Amygdala (tissue), 56 donors: ENCODE data around the gene KIF22.

Experiments
- DNase-seq, 56 donors: peaks; one replicate each; lab custom pipeline; 2025; lab: John Stamatoyannopoulos, UW

KIF22 gene

DNA sequence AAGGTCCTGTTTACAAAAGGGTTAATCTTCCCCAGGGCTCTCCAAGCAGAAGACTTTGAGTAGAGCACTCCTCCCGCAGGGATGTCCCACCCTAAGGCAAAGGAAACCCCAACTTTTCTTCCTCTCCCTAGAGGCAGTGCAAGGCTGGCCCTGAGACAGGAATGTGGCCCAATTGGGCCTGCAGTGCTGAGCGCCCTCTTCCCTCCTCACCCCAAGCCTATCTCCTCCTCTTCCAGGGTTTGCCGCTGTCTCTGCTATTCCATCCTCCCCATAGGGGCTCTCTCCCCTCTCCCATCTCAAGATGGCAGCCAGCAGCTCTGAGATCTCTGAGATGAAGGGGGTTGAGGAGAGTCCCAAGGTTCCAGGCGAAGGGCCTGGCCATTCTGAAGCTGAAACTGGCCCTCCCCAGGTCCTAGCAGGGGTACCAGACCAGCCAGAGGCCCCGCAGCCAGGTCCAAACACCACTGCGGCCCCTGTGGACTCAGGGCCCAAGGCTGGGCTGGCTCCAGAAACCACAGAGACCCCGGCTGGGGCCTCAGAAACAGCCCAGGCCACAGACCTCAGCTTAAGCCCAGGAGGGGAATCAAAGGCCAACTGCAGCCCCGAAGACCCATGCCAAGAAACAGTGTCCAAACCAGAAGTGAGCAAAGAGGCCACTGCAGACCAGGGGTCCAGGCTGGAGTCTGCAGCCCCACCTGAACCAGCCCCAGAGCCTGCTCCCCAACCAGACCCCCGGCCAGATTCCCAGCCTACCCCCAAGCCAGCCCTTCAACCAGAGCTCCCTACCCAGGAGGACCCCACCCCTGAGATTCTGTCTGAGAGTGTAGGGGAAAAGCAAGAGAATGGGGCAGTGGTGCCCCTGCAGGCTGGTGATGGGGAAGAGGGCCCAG is 22.4 kb downstream of the KIF22 start:
- peak in 3 of 56 donors; percentile 25 to 48 (median 40) for DNase-seq

GRCh38 chr16:29813644-29814562 is 23.4 kb downstream of the KIF22 start:
- no peak for DNase-seq

DNA sequence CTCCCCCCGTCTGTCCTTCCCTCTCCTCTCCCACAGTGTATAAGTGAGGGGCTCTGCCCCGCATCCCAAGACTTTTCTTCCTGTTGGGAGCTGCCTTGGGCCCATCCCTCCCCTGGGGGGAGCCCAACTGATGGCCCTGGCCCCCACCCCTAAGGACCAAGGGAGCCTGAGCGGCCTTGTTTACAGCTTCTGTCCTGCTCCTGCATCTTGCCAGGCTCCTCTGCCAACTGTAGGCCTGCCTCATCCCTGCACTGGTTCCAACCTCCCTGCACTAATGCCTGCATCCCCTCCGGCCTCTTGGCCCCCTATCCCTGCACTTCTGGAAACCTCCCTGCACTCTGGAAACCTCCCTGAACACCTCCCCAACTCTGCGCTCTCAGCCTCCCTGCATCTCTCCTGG is 24.0 kb downstream of the KIF22 start:
- no peak for DNase-seq

- DNase-seq: peak in 6 of 56 donors; percentile 6 to 70 (median 22)
These were observed 24.6 kb downstream of the KIF22 start for GRCh38 chr16:29815032-29815721.

GRCh38 chr16:29815793-29816693 is 25.5 kb downstream of the KIF22 start, which contains the start of gene PAGR1:
Gene PAGR1, plus strand, starts transcription at chr16:29816152. Its CDS starts 374 bp downstream, at chr16:29816526.
- peak; percentile 76 to 99 (median 97) for DNase-seq

DNA sequence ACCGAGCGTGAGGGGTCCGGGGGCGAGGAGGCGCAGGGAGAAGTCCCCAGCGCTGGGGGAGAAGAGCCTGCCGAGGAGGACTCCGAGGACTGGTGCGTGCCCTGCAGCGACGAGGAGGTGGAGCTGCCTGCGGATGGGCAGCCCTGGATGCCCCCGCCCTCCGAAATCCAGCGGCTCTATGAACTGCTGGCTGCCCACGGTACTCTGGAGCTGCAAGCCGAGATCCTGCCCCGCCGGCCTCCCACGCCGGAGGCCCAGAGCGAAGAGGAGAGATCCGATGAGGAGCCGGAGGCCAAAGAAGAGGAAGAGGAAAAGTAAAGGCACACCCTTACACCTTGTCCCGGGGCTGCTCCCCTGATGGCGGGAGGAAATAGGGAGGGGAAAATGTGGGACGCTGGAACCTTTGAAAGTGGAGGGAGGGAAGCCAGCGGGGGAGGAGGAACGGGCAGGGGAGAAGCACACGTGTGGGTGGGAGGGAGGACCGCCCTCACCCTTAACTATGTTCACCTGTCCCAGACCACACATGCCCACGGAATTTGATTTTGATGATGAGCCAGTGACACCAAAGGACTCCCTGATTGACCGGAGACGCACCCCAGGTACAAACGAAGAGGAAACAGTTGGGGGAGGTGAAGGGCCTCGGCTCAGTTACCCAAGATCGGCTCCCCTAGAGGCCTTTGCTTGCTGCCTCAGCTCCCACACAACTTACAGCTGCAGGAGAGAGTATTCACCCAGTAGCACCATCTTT is 26.3 kb downstream of the KIF22 start:
- peak in 25 of 56 donors; percentile 18 to 67 (median 48) for DNase-seq

DNA sequence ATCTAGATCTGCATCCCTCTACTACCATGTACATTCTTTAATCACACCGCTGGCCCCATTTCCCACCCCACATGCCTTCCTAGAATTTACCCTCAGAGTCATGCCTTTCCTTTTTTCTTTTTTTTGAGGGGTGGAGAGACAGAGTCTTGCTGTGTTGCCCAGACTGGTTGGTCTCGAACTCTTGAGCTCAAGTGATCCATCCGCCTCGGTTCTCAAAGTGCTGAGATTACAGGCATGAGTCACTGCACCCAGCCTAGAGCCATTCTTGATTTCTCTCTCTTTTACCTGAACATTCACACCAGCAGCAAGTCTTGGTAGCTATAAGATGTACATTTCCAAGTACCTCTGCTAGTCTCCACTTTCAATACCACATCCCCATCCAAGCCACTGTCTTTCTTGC is 27.5 kb downstream of the KIF22 start:
- DNase-seq: no peak

GRCh38 chr16:29819506-29819905 is 29.0 kb downstream of the KIF22 start:
- DNase-seq: no peak

- peak in 29 of 56 donors; percentile 10 to 60 (median 37) for DNase-seq
These were observed 29.7 kb downstream of the KIF22 start, which contains the start of gene MVP for GRCh38 chr16:29820271-29820701. Gene MVP, plus strand, starts transcription at chr16:29820462. Its CDS starts 10,088 bp downstream, at chr16:29830550.

DNA sequence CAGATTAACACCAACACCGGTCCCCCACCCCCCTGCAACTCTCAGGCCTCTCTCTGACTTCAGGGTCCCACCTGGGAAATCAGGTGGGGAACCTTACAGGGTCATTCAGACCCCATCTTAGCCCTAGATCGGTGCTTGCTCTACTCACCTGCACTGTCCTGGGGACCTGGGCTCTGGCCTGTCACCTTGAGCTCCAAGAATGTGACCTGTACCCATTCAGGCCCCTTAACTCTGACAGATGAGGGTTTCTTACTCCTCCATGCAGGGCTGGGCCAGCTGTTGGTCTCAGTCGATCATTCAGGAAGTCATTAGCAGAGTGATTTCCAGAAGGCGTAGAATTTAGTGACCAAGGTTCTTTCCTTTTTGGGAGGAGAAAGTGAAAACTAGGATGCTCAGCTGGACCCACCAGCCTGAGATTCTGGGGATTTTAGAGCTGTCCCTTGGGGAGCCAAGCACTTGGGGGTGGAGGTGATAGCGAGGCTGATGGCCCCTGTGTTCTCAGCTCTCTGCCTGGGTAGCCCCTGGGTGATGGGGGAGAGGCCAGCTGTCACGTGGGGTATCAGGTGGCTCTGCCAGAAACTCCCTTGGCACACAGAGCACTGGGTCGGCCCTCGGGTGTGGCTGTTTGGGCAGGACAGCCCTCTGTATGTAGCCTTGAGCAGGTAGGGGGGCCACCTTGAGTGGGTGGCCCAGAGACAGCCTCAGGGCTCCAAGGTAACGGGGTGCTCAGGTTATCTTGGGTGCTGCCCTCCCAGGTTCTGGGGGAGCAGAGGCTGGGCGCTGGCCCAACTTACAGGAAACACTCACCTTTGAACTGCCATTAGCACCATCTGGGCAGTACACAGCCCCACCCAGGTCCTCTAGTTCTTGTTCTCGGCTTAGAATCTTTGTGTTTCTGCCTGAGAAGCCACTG is 30.4 kb downstream of the KIF22 start:
- no peak for DNase-seq

DNA sequence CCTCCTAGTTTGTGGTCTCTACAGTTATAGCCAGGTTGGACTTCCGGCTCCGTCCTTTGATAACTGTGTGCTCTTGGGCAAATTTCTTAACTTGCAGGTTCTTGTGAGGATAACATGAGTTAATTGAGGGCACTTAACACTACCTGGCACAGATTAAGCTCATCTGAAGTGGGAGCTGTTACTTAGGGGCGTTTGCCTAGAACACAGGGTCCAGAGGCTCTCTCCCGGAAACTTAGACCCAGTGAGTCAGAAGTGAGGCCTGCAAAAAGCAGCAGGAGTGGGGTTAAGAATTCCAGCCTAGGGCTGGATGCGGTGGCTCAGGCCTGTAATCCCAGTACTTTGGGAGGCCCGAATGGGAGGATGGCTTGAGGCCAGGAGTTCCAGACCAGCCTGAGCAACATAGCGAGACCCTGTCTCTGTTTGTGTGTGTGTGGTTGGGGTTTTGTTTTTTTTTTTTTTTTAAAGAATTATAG is 31.1 kb downstream of the KIF22 start:
- DNase-seq: no peak

DNA sequence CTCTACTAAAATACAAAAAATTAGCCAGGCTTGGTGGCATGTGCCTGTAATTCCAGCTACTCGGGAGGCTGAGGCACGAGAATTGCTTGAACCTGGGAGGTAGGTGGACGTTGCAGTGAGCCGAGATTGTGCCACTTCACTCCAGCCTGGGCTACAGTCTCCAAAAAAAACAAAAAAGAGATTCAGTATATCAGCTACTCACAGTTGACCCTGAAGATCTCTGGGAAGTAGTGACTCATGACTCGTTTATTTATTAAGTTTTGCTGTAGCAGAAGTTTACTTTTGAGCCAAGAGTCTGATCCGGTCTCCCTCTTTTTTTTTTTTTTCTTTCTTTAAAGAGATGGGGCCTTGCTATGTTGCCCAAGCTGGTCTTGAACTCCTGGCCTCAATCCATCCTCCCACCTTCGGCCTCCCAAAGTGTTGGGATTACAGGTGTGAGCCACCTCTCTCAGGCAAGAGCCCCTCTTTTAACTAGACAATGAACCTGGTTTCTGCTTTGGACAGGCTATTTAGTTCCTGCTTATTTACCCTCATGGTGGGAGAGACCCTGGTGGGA is 34.1 kb downstream of the KIF22 start:
- DNase-seq: no peak

DNA sequence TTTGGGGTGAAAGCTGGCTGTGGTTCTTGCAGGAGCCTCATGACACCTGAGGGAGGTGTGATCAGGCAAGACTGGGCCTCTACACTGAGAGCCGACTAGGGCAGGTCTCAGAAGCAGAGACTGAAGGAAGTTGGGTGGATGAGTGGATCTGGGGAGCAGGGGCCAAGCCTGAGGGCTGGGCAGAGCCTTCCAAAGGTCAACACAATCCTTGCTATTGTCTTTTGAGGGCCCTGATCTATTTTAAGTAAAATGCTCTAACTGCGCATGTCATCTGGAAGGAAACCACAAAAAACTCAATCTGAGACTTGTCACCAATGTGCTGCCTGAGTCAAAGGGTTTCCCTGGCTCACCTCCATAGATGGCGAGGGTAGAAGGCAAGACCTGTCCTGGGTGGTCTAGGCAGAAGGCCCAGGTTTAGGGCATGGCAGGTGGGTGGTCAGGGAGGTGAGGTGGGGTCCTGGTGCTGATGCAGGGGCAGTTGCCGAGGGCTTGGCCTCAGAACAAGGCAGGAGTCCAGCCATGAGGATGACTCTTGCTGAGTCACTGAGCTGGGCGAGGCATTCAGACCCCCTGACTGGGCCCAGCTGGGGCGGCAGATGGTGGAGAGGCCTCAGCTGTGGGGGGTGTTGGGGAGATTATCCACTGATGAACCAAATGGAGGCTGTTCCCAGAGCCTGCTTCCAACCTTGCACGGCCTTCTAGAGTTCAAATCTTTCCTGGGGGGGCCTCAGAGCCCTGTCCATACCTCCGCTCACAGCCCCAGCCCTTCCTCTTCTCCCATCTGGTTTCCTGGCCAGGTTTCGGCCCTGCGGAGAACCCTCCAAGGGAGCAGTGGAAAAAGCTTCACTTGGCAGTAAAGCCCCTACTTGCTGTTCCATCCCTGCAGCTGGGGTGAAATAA is 34.8 kb downstream of the KIF22 start:
- peak in 31 of 56 donors; percentile 11 to 78 (median 58) for DNase-seq

- DNase-seq: no peak
These were observed 35.8 kb downstream of the KIF22 start for GRCh38 chr16:29826342-29826695.

GRCh38 chr16:29830774-29831173 is 40.2 kb downstream of the KIF22 start:
- no peak for DNase-seq

DNA sequence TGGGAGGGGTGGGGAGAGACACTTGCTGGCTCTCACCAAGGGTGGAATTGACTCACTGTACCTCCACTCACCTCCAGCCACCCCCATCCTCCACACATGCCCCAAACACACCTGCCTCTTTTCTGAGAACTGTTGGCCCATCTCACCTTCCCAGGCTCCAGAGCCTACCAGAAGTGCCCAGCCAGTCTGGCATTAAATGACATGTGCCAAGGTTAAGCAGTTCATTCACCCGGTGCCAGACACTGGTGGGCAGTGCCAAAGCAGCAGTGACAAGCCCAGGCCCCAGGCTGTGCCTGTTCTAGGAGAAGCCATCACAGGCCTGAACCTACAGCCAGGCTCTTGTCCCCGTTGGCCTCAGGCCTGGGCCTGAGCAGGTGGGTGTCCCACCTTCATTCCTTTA is 40.9 kb downstream of the KIF22 start:
- no peak for DNase-seq
